Measurements from ENCODE around the gene METTL6.
"Not testable (repeated sequence)": the region's sequence is repeated elsewhere in the genome, so short reads cannot be mapped to it uniquely, and the experiment has no call there.

Gene METTL6, protein sequence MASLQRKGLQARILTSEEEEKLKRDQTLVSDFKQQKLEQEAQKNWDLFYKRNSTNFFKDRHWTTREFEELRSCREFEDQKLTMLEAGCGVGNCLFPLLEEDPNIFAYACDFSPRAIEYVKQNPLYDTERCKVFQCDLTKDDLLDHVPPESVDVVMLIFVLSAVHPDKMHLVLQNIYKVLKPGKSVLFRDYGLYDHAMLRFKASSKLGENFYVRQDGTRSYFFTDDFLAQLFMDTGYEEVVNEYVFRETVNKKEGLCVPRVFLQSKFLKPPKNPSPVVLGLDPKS

DNA sequence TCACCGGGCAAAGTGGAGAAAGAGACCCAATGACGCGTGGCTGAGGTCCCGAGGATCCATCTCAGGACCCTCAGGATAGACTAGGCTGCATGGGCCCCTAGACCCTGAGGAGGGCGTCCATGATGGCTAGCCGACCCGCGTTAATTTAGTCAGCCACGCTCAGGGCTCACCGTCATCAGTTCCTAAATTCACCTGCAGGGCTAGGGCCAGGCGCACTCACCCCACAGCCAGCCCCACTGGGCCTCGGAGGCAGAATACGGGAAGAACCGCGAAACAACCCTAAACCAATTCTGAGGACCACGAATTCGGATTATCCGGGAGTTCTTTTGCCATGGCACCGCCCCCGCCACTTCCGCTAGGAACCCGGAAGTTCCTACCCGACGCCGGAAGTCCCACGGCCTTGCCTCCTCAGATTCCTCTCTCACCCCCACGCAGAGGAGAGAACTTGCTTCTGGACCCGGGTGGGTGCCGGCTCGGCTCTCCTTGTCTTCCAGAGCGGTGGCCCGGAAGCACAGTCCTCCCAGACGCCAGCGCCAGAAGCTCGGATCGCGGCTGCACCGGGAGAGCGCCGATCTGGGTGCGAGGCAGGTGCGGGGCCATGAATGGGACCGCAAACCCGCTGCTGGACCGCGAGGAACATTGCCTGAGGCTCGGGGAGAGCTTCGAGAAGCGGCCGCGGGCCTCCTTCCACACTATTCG, at the start of gene METTL6, which contains the start of gene EAF1:
Gene METTL6, minus strand, starts transcription at position 363 of the 699 bp plus-strand sequence. CDS start 1,033 bp downstream, outside the sequence.
Gene EAF1, plus strand, starts transcription at position 417 of the 699 bp plus-strand sequence. Its CDS starts 182 bp downstream, at position 599.
- peak; percentile 79 for DNase-seq (ENCODE audit: low spot score)

DNA sequence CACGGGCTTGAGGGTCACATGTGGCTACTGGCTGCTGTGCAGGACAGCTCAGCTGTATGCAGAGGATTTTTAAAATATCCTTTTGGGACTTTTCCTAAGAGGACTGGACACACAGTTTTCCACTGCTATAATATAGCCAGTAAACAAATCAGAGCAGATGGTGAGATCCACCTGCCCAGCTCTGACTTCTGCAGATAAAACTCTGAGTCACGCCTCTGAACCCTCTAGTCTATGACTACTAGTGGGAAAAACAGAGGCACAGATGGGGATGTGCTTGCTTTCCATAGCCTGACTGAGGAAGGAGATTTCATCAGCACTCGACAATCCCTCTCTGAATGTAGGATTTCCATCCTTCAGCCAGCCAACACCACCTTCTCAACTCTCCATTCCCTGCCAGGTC, 49.0 kb upstream of the METTL6 start:
- no peak for DNase-seq (ENCODE audit: low spot score)

DNA sequence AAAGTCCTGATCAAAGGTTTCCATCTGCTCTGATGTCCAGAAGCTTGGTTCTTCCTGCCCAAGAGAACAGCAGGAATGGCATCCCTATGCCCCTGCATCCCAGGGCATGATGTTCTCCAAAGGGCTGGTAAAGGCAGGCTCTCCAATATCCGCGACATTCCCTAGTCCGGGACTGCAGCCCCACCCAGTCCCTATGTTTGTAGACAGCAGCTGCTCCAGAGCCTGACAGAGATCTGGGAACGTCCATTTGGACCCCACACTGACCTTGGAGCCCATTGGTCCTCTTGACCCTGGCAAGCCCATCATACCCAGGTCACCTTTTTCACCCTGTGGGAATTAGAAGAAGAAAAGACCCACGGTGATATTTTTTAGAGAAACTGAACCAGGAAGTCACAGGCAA, 47.8 kb upstream of the METTL6 start:
- no peak for DNase-seq (ENCODE audit: low spot score)

DNA sequence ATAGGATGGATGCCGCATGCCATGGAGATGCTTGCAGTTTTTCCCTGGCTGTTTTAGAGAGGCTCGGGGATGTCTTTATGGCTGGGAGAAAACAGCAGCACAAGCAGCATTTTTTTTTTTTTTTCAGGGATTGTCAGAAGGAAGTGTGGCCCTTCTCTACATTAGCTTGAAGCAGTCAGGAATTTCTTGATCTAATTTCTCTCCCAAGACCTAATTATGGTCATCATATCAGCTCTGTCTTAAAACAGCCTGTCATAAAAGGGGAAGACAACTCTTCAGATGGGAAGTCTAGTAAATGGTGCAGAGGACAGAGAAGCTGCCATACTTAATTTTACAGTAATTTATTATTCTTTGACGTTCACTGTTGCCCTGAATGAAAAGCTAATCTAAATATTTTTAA, 44.5 kb upstream of the METTL6 start:
- no peak for DNase-seq (ENCODE audit: low spot score)

DNA sequence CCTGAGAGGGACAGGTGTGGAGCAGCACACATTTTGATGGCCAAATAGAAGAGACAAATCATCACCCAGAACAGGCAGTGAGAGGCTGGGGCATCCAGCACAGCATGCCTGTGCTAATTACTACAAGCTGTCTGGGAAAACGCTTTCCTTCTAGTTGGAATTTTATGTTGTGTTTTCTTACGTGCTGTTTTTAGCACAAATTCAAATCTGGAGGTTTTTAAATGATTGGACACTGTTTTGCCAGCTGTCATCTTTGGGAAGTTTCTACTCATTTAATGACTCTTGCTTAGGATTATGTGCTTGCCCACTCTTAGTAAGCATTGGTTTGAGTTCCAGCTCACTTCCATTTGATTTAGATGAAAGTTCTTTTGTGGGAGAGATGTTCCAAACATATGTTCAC, 43.5 kb upstream of the METTL6 start:
- DNase-seq (ENCODE audit: low spot score) = no peak

DNA sequence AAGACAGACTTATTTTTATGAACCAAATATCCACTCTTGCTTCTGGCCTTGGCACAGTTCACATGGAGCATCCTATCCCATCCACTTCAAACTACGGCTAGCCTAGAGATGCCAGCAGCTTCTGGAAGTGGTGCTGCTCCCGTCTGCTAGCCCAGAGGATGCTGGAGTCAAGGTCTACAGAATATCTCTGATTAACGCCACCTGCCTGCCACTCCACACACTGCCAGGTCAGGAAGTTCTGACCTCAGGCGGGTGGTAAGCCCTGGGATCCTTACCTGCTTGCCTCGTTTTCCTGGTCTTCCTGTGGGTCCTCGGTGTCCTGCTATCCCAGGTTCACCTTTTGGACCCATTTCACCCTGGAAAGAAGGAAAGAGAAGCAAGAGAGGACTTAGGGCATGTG, 42.9 kb upstream of the METTL6 start:
- DNase-seq (ENCODE audit: low spot score) = no peak

DNA sequence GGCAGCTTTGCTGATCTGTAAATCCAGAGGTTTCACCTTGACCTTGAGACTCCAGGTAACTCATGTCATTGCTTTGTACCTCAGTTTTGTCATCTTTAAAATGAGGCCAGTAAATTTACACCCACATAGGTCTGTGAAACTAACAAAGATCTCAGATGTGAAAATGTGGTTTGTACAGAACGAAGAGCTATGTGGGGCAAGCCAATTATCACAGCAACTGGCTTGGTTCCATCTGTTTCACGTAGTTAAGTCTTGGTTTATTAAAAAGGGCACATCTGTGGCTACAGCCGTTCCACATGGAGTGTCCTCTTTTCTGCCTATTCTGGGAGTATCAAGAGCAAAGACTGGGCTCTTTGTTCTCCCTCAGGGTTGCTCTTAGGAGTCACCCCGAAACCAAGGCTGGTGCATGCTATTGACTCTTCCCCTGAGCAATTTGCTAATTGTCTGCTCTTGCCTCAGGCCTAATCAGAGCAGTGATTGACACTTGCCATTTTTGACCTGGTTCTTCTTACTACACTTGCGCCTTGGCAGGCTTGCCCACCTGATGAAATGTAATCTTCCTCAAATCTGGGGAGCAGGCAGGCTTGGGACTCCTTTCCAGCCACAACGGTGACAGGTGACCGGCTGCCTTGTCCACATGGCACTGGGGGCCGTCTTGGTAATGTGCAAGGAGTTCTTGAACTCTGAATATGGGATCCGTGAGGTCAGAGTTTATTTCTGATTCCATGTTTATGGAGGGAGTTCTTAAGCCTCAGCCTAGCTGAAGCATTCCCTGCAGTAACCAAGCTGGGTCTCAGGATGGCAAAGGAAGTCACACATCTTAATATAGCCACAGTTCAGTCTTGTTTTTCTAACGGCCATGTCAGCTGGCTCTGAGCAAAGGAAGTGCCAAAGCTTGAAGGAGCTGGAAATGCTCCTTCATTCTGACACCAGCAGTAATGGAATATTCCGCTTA, 40.2 kb upstream of the METTL6 start:
- DNase-seq (ENCODE audit: low spot score) = no peak

DNA sequence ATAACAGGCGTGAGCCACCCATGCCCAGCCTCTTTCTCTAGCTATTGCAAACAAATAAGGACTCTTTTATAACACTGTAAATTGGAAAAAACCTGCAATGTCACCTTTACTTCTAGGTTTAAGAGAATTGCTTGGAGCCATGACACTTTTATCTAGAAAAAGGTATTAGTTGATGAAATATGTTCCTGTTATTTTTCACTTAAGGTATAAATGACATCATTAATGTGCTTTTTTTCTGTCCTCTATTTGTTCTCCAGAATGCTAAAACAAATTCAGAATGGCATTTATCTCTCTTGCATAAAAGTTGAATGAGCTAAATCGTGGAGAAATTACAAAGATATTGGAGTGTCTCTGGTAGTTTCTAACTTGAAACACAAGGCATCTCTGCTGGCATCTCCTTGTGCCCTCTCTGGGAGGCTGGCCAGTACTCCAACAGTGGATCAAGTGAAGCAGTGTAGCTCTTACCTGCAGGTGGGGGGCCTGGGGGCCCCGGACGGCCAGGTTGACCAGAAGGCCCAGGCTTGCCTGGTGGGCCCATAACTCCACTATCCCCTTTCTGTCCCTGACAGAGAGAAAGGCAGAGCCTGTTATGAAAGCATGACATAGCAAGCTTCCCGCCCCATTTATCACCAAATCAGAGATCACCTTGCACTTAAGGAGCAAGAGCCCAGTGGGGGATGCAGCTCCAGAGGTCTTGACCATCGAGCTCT, 38.7 kb upstream of the METTL6 start:
- DNase-seq (ENCODE audit: low spot score) = no peak

DNA sequence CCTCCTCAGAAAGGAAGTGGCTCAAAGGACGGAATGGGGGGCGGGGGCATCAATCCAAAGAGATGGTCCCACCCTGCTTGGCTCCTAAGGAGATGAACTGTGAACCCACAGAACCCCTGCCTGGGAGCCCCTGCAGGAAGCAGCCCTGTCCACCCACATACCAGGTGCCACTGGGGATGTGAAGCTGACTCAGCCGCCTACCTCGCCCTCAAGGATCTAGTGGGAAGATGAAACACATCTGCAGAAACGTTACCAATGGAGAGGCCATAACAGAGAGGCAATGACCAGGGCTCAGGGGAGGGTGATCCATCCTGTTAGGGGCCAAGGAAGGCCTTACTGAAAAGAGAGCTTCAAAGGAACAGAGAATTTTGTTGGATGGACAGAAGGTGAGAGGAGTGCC, 35.1 kb upstream of the METTL6 start:
- no peak for DNase-seq (ENCODE audit: low spot score)

DNA sequence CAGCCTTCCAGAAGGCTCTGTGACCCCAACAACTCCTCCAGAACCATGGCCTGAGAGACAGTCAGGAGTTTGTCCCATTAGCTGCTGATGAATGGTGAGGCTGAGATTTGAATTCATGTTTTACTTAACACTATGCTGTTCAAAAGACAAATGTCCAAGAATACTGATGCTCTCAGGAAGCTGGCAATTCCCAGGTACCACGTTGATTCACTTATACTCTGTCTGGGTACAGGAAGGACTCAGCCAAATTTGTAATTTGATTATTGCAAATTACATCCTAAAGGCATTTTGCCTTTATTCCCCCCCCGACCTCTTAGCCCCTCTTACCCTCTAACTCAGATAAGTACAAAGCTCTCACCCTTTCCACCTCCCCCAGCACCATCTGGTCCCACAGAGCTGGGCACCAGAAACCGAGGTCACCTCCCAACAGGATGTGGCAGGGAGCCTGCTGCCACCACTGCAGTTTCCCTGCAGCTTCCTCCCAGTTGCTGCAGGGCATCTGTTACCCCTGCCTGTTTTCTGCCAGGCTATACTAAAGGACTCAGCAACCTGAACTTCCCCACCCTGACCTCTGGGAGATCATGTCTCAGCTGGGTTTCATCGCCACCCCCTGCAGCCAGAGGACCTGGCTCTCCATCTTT, 33.7 kb upstream of the METTL6 start:
- DNase-seq (ENCODE audit: low spot score) = no peak

DNA sequence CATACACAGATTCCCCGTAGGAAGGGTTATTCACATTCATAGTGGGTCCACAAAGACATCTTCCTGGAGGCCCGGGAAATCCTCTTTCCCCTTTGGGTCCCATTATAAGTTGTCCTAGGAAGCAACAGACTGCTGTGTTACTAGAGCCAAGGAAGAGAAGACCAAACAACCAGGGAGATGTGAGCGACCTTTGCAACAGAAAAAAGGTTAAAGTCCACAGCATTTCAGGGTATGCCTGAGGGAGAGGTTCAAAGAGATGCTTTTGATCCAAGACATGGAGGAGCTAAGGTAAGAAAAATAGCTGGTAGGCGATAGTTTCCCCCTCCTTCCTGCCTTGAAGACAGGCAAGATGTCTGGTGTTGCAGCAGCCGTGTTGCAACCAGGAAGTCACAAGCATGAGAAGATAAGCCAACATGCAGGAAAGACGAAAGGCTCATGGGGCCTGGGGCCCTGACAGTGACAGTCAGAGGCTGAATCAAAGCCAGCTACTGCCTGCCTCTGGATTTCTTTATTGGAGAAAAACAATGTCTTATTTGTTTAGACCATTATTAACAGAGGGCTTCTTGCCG, 31.0 kb upstream of the METTL6 start:
- no peak for DNase-seq (ENCODE audit: low spot score)

DNA sequence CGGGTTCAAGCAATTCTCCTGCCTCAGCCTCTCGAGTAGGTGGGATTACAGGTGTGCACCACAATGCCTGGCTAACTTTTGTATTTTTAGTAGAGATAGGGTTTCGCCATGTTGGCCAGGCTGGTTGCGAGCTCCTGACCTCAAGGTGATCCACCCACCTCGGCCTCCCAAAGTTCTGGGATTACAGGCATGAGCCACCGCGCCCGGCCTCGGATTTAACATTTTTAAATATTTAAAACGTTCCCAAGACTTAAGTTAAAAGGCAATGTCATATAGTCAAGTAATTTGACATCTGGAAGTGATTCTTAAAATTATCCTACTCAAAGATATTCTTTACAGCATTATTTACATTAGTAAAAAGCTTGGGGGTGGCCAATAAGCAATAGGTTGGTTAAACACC, 29.6 kb upstream of the METTL6 start:
- DNase-seq (ENCODE audit: low spot score) = not testable (repeated sequence)

DNA sequence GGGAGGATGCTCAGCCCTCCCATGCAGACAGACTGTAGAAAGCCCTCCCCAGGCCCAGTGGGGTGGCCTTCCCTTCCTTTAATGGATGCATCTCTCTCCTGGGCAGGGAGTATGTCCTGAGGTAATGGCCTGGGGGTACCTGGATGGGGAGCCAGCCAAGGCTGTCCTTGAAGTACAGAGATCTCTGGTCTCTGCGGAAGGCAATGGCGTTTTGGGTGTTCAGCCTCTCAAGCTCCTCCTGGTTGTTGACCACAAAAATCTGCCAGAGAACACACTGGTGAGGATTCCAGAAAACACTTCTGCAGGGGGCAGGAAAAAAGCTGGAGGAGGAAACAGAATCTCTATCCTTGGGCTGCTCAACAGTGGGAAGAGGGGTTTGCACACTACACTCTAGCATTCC, 29.0 kb upstream of the METTL6 start:
- no peak for DNase-seq (ENCODE audit: low spot score)

DNA sequence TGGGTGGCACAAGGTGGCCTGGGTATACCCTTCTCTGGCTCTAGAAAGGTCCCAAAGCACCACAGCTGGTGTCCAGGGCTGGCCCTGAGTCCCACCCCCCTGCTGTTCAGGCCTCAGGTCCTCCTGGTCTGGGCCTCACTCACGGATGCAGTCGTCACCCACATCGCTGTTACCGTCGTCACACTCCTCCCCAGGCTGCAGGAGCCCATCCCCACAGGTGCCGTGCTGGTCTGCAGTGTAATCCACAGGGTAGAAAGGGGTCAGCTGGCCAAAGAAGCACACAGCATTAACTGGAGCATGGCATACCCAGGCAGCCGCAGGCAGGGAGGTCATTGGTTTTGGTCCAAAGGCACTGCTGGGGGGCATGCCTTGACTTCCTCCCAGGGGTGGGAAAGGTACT, 28.4 kb upstream of the METTL6 start:
- DNase-seq (ENCODE audit: low spot score) = no peak

DNA sequence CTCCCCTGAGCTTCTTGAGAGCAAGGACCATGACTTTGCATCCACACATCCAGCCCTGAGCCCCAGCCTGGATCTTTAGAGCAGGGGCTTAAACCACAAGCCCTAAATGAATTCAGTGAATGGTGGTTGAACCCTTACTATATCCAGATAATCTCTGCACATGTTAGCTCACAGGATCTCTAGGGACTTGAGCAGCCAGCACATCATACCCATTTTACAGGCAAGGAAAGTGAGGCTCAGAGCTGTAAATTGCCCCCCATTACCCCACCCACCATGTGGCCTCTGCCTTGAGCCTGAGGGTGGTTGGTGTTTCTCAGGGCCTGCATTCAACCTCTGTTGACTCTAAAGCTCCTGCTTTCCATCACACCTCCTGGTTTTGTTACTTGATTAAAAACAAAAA, 27.6 kb upstream of the METTL6 start:
- no peak for DNase-seq (ENCODE audit: low spot score)

DNA sequence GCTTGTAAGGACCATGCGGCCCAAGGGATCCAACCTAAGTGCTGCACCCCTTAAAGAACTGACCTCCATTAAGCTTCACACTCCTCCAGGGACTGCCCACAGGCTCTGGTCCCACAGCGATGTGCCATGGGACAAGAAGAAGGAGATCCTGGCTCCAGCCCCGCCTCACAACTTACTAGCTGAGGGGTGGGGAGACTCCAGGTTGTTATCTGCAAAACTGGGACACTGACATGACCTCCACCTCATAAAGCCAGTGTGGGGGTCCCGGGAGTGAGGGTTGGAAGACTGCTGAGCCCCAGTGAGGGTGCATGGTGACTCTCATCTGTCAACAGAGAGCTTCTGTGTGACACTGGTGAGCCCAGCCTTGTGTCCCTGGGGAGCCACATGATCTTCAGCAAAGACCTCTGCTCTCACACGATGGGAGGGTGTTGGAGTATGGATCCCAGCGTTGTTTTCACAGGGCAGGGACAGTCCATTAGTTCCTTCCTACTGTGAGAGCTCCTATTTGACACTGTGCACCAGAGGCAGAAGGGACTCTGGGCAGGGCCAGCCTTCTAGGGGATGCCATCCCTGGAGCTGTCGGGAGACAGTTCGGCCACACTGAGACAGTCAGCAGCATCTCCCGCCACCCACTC, 26.8 kb upstream of the METTL6 start:
- no peak for DNase-seq (ENCODE audit: low spot score)

DNA sequence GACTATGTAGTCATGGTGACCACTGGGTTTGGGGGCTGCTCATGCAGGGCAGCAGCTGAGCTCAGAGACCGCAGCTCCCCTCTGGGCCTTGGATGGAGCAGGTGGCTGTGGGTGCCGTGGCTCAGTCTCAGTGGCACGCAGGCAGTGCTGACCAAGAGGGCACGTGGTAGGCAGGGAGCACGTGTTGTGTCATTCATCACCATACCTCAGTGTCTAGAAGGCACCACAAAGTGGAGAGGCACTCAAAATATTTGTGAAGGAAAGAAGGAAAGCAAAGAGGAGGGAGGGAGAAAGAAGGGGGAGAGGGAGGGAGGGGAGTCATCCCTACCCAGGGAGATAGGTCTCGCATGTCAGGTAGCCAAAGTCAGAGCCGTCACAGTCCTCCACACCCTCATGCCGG, 26.2 kb upstream of the METTL6 start:
- DNase-seq (ENCODE audit: low spot score) = no peak

DNA sequence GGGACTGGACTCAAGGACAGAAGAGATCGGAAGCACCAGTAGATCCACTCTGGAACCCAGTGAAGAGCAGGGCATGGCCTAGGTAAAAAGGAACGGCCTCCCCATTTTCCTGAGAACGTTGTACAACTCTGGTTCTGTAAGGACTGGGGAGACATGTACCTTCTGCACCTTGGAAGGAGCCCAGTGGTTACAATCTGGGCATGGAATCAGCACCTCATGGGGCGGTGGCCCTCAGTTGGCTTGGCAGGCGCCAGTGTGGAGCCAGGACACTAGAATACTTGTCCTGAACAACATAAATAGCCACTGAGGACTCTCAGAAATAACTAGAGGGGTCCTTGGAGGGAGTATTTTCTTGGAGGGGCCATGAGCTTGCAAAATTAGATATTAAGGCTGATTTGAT, 25.6 kb upstream of the METTL6 start:
- DNase-seq (ENCODE audit: low spot score) = no peak

DNA sequence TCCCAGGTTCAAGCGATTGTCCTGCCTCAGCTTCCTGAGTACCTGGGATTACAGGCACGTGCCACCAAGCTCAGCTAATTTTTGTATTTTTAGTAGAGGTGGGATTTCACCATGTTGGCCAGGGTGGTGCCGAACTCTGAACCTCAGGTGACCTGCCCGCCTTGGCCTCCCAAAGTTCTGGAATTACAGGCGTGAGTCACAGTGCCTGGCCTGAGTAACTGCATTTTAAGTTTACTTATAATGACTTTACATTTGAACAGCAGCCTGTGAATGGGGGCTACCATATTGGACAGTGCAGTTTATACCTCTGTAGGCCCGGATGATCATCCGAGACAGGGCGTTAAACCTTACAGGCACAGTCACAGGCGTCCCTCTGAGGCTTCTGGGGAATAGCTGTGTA, 24.8 kb upstream of the METTL6 start:
- DNase-seq (ENCODE audit: low spot score) = no peak

Data from globus pallidus (tissue), 1 donor.